Suprapubic skin (tissue), 3 donors: ENCODE results near the gene RTN4IP1.

Experiments
- POLR2A ChIP-seq, 2 donors: fragments of 450-650 bp; IDR thresholded peaks; one replicate each; pipeline ENCODE4 v1.6.1; 2017; ENCODE audit warnings: antibody characterized with exemption in 2 of 2, mild to moderate bottlenecking in 2 of 2, moderate library complexity in 2 of 2
- TF ChIP-seq, protein P1 (sequence below), 2 donors: fragments of 200-600 bp in 1 of 2; fragments of 450-650 bp in 1 of 2; sonication (generic) in 1 of 2; IDR thresholded peaks; one replicate each; pipeline ENCODE4 v1.5.1; 2016 to 2019; ENCODE audit warnings: antibody characterized with exemption in 2 of 2, mild to moderate bottlenecking in 1 of 2, moderate library complexity in 1 of 2

DNA sequence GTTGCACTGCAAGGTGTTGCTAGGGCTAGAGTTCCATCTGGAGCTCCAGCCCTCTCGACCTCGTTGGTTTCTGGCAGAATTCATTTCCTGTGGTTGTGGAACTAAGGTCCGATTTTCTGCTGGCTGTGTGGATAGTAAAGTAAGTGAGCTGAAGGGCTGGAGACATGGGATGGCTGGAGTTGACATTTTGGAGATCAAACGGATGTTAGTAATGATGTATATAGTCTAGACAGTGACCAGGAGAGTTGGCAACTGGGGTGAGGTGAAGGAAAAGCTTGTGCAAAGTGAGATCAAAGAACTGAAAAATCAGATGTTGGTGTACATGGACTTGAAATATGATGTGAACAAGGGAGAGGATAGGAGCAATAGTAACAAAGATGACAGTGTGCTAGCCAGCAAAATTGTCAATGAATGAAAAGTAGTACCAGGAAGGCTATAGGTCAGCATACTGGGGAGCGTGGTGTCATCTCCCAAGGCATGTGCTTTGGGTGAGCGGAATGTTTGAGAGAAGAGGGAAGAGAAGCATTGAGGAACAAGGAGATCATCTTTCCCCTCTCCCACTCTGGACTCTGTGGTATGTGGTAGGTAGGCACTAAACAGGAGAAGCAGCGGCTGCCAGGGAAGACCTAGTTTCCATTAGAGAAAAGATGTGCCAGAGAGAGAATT is 7.9 kb upstream of the RTN4IP1 start:
- TF ChIP-seq, protein P1, sequence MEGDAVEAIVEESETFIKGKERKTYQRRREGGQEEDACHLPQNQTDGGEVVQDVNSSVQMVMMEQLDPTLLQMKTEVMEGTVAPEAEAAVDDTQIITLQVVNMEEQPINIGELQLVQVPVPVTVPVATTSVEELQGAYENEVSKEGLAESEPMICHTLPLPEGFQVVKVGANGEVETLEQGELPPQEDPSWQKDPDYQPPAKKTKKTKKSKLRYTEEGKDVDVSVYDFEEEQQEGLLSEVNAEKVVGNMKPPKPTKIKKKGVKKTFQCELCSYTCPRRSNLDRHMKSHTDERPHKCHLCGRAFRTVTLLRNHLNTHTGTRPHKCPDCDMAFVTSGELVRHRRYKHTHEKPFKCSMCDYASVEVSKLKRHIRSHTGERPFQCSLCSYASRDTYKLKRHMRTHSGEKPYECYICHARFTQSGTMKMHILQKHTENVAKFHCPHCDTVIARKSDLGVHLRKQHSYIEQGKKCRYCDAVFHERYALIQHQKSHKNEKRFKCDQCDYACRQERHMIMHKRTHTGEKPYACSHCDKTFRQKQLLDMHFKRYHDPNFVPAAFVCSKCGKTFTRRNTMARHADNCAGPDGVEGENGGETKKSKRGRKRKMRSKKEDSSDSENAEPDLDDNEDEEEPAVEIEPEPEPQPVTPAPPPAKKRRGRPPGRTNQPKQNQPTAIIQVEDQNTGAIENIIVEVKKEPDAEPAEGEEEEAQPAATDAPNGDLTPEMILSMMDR (IDR thresholded peaks at IDR 0.05), result no peak
- TF ChIP-seq POLR2A (IDR thresholded peaks at IDR 0.05), result no peak
